IMR-90 (cell line): ENCODE data around the gene CENPH. TPM values are rescaled to one million over a fixed set of nuclear protein-coding genes. Genes with fewer than 3 reads are reported as not detected.

Experiments
- ATAC-seq: fragments of 200-7000 bp; cut with Tn5 transposase; 2 replicates; pipeline ENCODE4 v1.9.1; 2020; ENCODE audit warnings: low read depth, mild to moderate bottlenecking, moderate library complexity
- BruUV-seq: library from RNA; stranded (reverse); fragments of 400-500 nt; replicated peaks from 2 replicates; lab custom pipeline; 2021; lab: Mats Ljungman, UMichigan
- CTCF ChIA-PET: fragments of 300-600 bp; formaldehyde crosslinking; extraction: SDS; loops from one replicate; lab custom pipeline; 2021; ENCODE audit warnings: antibody characterized with exemption; lab: Yijun Ruan, JAX
- POLR2A ChIA-PET: fragments of 300-600 bp; sonication (Branson Sonifier 250); formaldehyde crosslinking; loops from one replicate; lab custom pipeline; 2022; ENCODE audit warnings: antibody characterized with exemption; ENCODE audit not compliant: unreplicated experiment; lab: Charles Lee
- DNase-seq: peaks from one replicate; pipeline ENCODE4 v3.0.0; 2013
- H2AFZ ChIP-seq: replicated peaks from 2 replicates; pipeline ENCODE3; 2013; ENCODE audit warnings: low read length, mild to moderate bottlenecking; ENCODE audit not compliant: poor library complexity
- H2AK5ac ChIP-seq: 2 replicates; pipeline ENCODE4 v1.6.1; 2013; ENCODE audit warnings: low read depth, low read length, inconsistent platforms
- H2AK9ac ChIP-seq: replicated peaks from 2 replicates; pipeline ENCODE3; 2013; ENCODE audit warnings: mild to moderate bottlenecking, low read depth, low read length, moderate library complexity; ENCODE audit not compliant: poor library complexity
- H2BK120ac ChIP-seq: 2 replicates; pipeline ENCODE4 v1.6.1; 2013; ENCODE audit warnings: low read depth, low read length, inconsistent platforms
- H2BK15ac ChIP-seq: 3 replicates; pipeline ENCODE4 v1.6.1; 2013; ENCODE audit warnings: low read depth, low read length, inconsistent platforms
- H2BK20ac ChIP-seq: 2 replicates; pipeline ENCODE4 v1.6.1; 2013; ENCODE audit warnings: low read depth, mild to moderate bottlenecking, inconsistent platforms, low read length, moderate library complexity
- H2BK5ac ChIP-seq: 2 replicates; pipeline ENCODE4 v1.6.1; 2013; ENCODE audit warnings: mild to moderate bottlenecking, low read depth, low read length, inconsistent platforms; ENCODE audit not compliant: poor library complexity, severe bottlenecking
- H3K14ac ChIP-seq: replicated peaks from 2 replicates; pipeline ENCODE4 v1.6.1; 2013; ENCODE audit warnings: low read depth, low read length, inconsistent platforms
- H3K18ac ChIP-seq: 2 replicates; pipeline ENCODE4 v1.6.1; 2013; ENCODE audit warnings: low read depth, low read length, control low read depth
- H3K23ac ChIP-seq: 2 replicates; pipeline ENCODE4 v1.6.1; 2013; ENCODE audit warnings: low read depth, low read length, inconsistent platforms
- H3K27ac ChIP-seq: 2 replicates; pipeline ENCODE4 v1.5.1; 2013; ENCODE audit warnings: mild to moderate bottlenecking, control low read depth, low read length; ENCODE audit not compliant: insufficient read depth
- H3K27me3 ChIP-seq: 2 replicates; pipeline ENCODE4 v1.6.1; 2013; ENCODE audit warnings: low read length; ENCODE audit not compliant: control insufficient read depth, insufficient read depth
- H3K36me3 ChIP-seq: 2 replicates; pipeline ENCODE4 v1.6.1; 2013; ENCODE audit warnings: low read length, mixed read lengths; ENCODE audit not compliant: control insufficient read depth, insufficient read depth
- H3K4ac ChIP-seq: 2 replicates; pipeline ENCODE4 v1.6.1; 2013; ENCODE audit warnings: low read depth, low read length, inconsistent platforms
- H3K4me1 ChIP-seq: 2 replicates; pipeline ENCODE4 v1.6.1; 2013; ENCODE audit warnings: low read length, mixed read lengths; ENCODE audit not compliant: control insufficient read depth, insufficient read depth
- H3K4me2 ChIP-seq: 2 replicates; pipeline ENCODE4 v1.6.1; 2013; ENCODE audit warnings: low read depth, mild to moderate bottlenecking, control low read depth, low read length, moderate library complexity
- H3K4me3 ChIP-seq: 2 replicates; pipeline ENCODE4 v1.5.1; 2013; ENCODE audit warnings: low read depth, mild to moderate bottlenecking, control low read depth, low read length, moderate library complexity; ENCODE audit not compliant: insufficient read depth
- H3K56ac ChIP-seq: 2 replicates; pipeline ENCODE4 v1.6.1; 2013; ENCODE audit warnings: low read length, inconsistent platforms; ENCODE audit not compliant: insufficient read depth; ENCODE audit errors: extremely low read depth
- H3K79me1 ChIP-seq, 2 experiments: 2 replicates each; pipeline ENCODE4 v1.6.1; 2013; ENCODE audit warnings: low read length in 2 of 2, inconsistent platforms in 1 of 2, low read depth in 1 of 2
- H3K9ac ChIP-seq: 2 replicates; pipeline ENCODE4 v1.6.1; 2013; ENCODE audit warnings: low read depth, low read length, control low read depth
- H3K9me1 ChIP-seq: 2 replicates; pipeline ENCODE4 v1.6.1; 2013; ENCODE audit warnings: low read length, inconsistent platforms; ENCODE audit not compliant: insufficient read depth
- H3K9me3 ChIP-seq: 2 replicates; pipeline ENCODE4 v1.6.1; 2013; ENCODE audit warnings: low read length; ENCODE audit not compliant: control insufficient read depth, insufficient read depth
- H4K20me1 ChIP-seq: 2 replicates; pipeline ENCODE4 v1.6.1; 2013; ENCODE audit warnings: low read length, inconsistent platforms; ENCODE audit not compliant: insufficient read depth
- H4K5ac ChIP-seq: 2 replicates; pipeline ENCODE4 v1.6.1; 2013; ENCODE audit warnings: mild to moderate bottlenecking, low read depth, low read length, control low read depth
- H4K8ac ChIP-seq, 2 experiments: 2 replicates each; pipeline ENCODE4 v1.6.1; 2013; ENCODE audit warnings: low read depth in 2 of 2, low read length in 2 of 2, control low read depth in 1 of 2, inconsistent platforms in 1 of 2
- H4K91ac ChIP-seq: 2 replicates; pipeline ENCODE4 v1.6.1; 2013; ENCODE audit warnings: low read depth, low read length, inconsistent platforms; ENCODE audit not compliant: insufficient read depth
- BHLHE40 ChIP-seq: fragments of 150-350 bp; IDR thresholded peaks from 2 replicates; pipeline ENCODE4 v1.6.1; 2016; ENCODE audit warnings: mild to moderate bottlenecking, low read depth, low read length
- CEBPB ChIP-seq: IDR thresholded peaks from 2 replicates; pipeline ENCODE4 v1.6.1; 2012; ENCODE audit warnings: low read depth, low read length, improper control_type of control experiment
- CHD1 ChIP-seq: IDR thresholded peaks from 2 replicates; pipeline ENCODE4 v1.6.1; 2012; ENCODE audit warnings: low read depth, low read length, improper control_type of control experiment
- FOS ChIP-seq: fragments of 150-350 bp; IDR thresholded peaks from 2 replicates; pipeline ENCODE4 v1.6.1; 2016; ENCODE audit warnings: low read depth, low read length
- MAFK ChIP-seq: IDR thresholded peaks from 2 replicates; pipeline ENCODE4 v1.6.1; 2012; ENCODE audit warnings: low read depth, low read length, improper control_type of control experiment
- MAZ ChIP-seq: IDR thresholded peaks from 2 replicates; pipeline ENCODE4 v1.6.1; 2012; ENCODE audit warnings: low read depth, mild to moderate bottlenecking, low read length, improper control_type of control experiment, moderate library complexity, borderline replicate concordance
- MXI1 ChIP-seq: IDR thresholded peaks from 2 replicates; pipeline ENCODE4 v1.6.1; 2012; ENCODE audit warnings: low read depth, mild to moderate bottlenecking, low read length, moderate library complexity, borderline replicate concordance
- NFE2L2 ChIP-seq: fragments of 150-350 bp; IDR thresholded peaks from 2 replicates; pipeline ENCODE4 v1.6.1; 2016; ENCODE audit warnings: low read depth, mild to moderate bottlenecking, low read length
- POLR2A ChIP-seq: IDR thresholded peaks from 2 replicates; pipeline ENCODE4 v1.6.1; 2012; ENCODE audit warnings: mild to moderate bottlenecking, low read depth, low read length
- RAD21 ChIP-seq: IDR thresholded peaks from 2 replicates; pipeline ENCODE4 v1.6.1; 2012; ENCODE audit warnings: low read length, improper control_type of control experiment
- RCOR1 ChIP-seq: IDR thresholded peaks from 2 replicates; pipeline ENCODE4 v1.6.1; 2012; ENCODE audit warnings: mild to moderate bottlenecking, low read length, improper control_type of control experiment; ENCODE audit not compliant: insufficient replicate concordance
- RFX5 ChIP-seq: IDR thresholded peaks from 2 replicates; pipeline ENCODE4 v1.8.0; 2012; ENCODE audit warnings: low read depth, mild to moderate bottlenecking, low read length, moderate library complexity
- SMC3 ChIP-seq: fragments of 150-350 bp; IDR thresholded peaks from 2 replicates; pipeline ENCODE4 v1.6.1; 2016; ENCODE audit warnings: low read depth, mild to moderate bottlenecking, antibody characterized with exemption, low read length, moderate library complexity
- WGBS, 2 experiments: methylation state at CpG; one replicate each; pipeline versions ENCODE4 v1.1.5 to v1.1.7; 2013; ENCODE audit warnings: missing lambda C conversion rate in 2 of 2; ENCODE audit not compliant: insufficient read length in 1 of 2; ENCODE audit errors: extremely low coverage in 2 of 2; 5-methylcytosine and 5-hydroxymethylcytosine counted together
- dilution Hi-C: fragments of 300-500 bp; cut with HindIII; formaldehyde crosslinking; loops from one replicate; pipeline ENCODE4 v1.14.3; 2018; ENCODE audit warnings: low sequenced_read_pairs; ENCODE audit not compliant: unreplicated experiment
- in situ Hi-C: fragments of 300-500 bp; cut with MboI; formaldehyde crosslinking; loops from 3 replicates; pipeline ENCODE4 v1.14.3; 2019; ENCODE audit warnings: low sequenced_read_pairs, inconsistent platforms, mixed read lengths
- intact Hi-C: fragments of 100-400 bp; cut with micrococcal nuclease; formaldehyde crosslinking; loops from 2 replicates; pipeline ENCODE4 v1.10.0; 2022
- polyA plus RNA-seq, 3 experiments: library from polyadenylated mRNA; depleted of rRNA; stranded (reverse); fragments of >200 nt; gene quantifications; 2 replicates each; pipeline ENCODE4 v1.2.3, GENCODE V29; 2012; ENCODE audit warnings: low replicate concordance in 1 of 3
- total RNA-seq: library from RNA; depleted of rRNA; stranded (reverse); fragments of >200 nt; gene quantifications from 2 replicates; pipeline ENCODE4 v1.2.3, GENCODE V29; 2012
- TF ChIP-seq, protein P1 (sequence below): fragments of 150-350 bp; IDR thresholded peaks from 2 replicates; pipeline ENCODE4 v1.6.1; 2016; ENCODE audit warnings: low read depth, mild to moderate bottlenecking, low read length, moderate library complexity, borderline replicate concordance
- TF ChIP-seq, protein P2 (sequence below): conservative IDR thresholded peaks from 2 replicates; pipeline ENCODE4 v1.5.1; 2012; ENCODE audit warnings: mild to moderate bottlenecking, low read depth, low read length, improper control_type of control experiment
- TF ChIP-seq, protein P3 (sequence below): fragments of 150-350 bp; IDR thresholded peaks from 2 replicates; pipeline ENCODE4 v1.6.1; 2017; ENCODE audit warnings: mild to moderate bottlenecking, antibody characterized with exemption, low read length, low read depth

Gene CENPH
- total and polyA plus RNA-seq, 2 of the 4 experiments (the other 2 are of a cell fraction): 3.8 to 7.8 TPM

DNA sequence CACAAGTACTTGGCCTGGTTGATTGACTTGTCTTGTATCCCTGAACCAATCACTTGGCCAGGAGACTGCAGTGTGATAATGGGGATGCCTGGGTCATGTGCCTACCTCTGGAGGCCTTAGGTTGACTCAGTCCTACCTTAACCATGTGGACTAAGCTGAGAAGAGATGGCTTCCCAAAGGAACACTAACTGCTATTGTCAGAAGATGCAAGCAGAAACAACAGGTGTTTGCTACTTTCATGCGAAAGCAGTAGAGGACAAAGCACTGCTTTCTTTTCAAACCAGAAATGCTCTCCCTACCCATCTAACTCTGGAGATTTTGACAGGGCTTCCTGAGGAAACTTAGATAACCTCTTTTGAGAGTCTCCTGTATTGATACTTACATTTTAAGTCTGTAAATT is 68.2 kb downstream of the CENPH start:
- H3K4me3 ChIP-seq: no peak overlapping the region
- BruUV-seq: no TSS peak
- H3K14ac ChIP-seq: no peak overlapping the region
- no peak overlapping the region for H3K56ac ChIP-seq
- H4K8ac ChIP-seq: no peak overlapping the region
- no peak overlapping the region for H3K9ac ChIP-seq
- no peak overlapping the region; the same call in 1 of the 2 replicates for H3K23ac ChIP-seq
- no peak overlapping the region for H4K91ac ChIP-seq
- no peak for DNase-seq
- H2AK5ac ChIP-seq: no peak overlapping the region
- CTCF ChIA-PET: interaction anchor here (1.5 kb wide), 1 partner anchor 164 kb away, joined by 4 read pairs; the partner anchor contains the start of gene SLC30A5
- in situ Hi-C loops: no loop called here
- H4K5ac ChIP-seq: no peak overlapping the region
- peaks cover 6% of the 10 kb centered on the region; the same call in 1 of the 2 replicates for H3K4me1 ChIP-seq
- peaks cover 25% of the 10 kb centered on the region for H3K36me3 ChIP-seq
- intact Hi-C loops: no loop called here
- no peak overlapping the region for H3K4me2 ChIP-seq
- H3K27me3 ChIP-seq: no peaks in the 10 kb centered on the region
- WGBS, 2 experiments: no CpG with 5 or more reads among the region's 1 CpG
- no peak overlapping the region for H2BK20ac ChIP-seq
- H3K9me1 ChIP-seq: peaks cover 5% of the 10 kb centered on the region; the same call in 1 of the 2 replicates
- H3K27ac ChIP-seq: no peak overlapping the region
- no peak overlapping the region for H3K4ac ChIP-seq
- H2BK5ac ChIP-seq: no peak overlapping the region
- dilution Hi-C loops: no loop called here
- H4K20me1 ChIP-seq: peaks cover 7% of the 10 kb centered on the region; the same call in 1 of the 2 replicates
- no peak overlapping the region for H2AK9ac ChIP-seq
- H2BK15ac ChIP-seq: no peak overlapping the region
- H2AFZ ChIP-seq: no peak overlapping the region
- H2BK120ac ChIP-seq: no peak overlapping the region
- TF ChIP-seq CHD1 (no peak), RAD21 (no peak), MAZ (no peak), CEBPB (no peak), FOS (no peak), POLR2A (no peak), BHLHE40 (no peak), SMC3 (no peak), RCOR1 (no peak), NFE2L2 (no peak), MXI1 (no peak), MAFK (no peak), RFX5 (no peak)
- TF ChIP-seq, protein P1, sequence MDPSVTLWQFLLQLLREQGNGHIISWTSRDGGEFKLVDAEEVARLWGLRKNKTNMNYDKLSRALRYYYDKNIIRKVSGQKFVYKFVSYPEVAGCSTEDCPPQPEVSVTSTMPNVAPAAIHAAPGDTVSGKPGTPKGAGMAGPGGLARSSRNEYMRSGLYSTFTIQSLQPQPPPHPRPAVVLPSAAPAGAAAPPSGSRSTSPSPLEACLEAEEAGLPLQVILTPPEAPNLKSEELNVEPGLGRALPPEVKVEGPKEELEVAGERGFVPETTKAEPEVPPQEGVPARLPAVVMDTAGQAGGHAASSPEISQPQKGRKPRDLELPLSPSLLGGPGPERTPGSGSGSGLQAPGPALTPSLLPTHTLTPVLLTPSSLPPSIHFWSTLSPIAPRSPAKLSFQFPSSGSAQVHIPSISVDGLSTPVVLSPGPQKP: no peak
- TF ChIP-seq, protein P2, sequence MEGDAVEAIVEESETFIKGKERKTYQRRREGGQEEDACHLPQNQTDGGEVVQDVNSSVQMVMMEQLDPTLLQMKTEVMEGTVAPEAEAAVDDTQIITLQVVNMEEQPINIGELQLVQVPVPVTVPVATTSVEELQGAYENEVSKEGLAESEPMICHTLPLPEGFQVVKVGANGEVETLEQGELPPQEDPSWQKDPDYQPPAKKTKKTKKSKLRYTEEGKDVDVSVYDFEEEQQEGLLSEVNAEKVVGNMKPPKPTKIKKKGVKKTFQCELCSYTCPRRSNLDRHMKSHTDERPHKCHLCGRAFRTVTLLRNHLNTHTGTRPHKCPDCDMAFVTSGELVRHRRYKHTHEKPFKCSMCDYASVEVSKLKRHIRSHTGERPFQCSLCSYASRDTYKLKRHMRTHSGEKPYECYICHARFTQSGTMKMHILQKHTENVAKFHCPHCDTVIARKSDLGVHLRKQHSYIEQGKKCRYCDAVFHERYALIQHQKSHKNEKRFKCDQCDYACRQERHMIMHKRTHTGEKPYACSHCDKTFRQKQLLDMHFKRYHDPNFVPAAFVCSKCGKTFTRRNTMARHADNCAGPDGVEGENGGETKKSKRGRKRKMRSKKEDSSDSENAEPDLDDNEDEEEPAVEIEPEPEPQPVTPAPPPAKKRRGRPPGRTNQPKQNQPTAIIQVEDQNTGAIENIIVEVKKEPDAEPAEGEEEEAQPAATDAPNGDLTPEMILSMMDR: no peak
- TF ChIP-seq, protein P3, sequence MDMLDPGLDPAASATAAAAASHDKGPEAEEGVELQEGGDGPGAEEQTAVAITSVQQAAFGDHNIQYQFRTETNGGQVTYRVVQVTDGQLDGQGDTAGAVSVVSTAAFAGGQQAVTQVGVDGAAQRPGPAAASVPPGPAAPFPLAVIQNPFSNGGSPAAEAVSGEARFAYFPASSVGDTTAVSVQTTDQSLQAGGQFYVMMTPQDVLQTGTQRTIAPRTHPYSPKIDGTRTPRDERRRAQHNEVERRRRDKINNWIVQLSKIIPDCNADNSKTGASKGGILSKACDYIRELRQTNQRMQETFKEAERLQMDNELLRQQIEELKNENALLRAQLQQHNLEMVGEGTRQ: no peak
- no peak for ATAC-seq
- H3K9me3 ChIP-seq: no peaks in the 10 kb centered on the region
- H3K79me1 ChIP-seq: peaks cover 21 to 39% of the 10 kb centered on the region in 2 experiments
- H3K18ac ChIP-seq: no peak overlapping the region
- POLR2A ChIA-PET: no interaction called here
